Skeletal muscle satellite cell (primary cell): ENCODE results near the gene RAPGEF5.
A peak's percentile ranks its signal among the peaks of the same experiment; 100 is the strongest.

Source experiments
- H3K27me3 ChIP-seq: 2 replicates; pipeline ENCODE4 v1.7.0; 2013; ENCODE audit warnings: low read length; ENCODE audit not compliant: control insufficient read depth, insufficient read depth
- H3K36me3 ChIP-seq: 2 replicates; pipeline ENCODE4 v1.7.0; 2013; ENCODE audit warnings: mild to moderate bottlenecking, control low read depth, low read length; ENCODE audit not compliant: insufficient read depth
- H3K4me1 ChIP-seq: 2 replicates; pipeline ENCODE4 v1.7.0; 2013; ENCODE audit warnings: low read length; ENCODE audit not compliant: control insufficient read depth, insufficient read depth
- H3K4me2 ChIP-seq: 2 replicates; pipeline ENCODE4 v1.7.0; 2013; ENCODE audit warnings: mild to moderate bottlenecking, low read length
- H3K4me3 ChIP-seq: 2 replicates; pipeline ENCODE4 v1.7.0; 2013; ENCODE audit warnings: low read length
- H3K9ac ChIP-seq: 2 replicates; pipeline ENCODE4 v1.7.0; 2013; ENCODE audit warnings: mild to moderate bottlenecking, low read depth, low read length, moderate library complexity
- H3K9me3 ChIP-seq: replicated peaks from 2 replicates; pipeline ENCODE4 v1.7.0; 2013; ENCODE audit warnings: mild to moderate bottlenecking, control low read depth, low read length

The RAPGEF5 gene

GRCh38 chr7:22275661-22276060 is 81.3 kb downstream of the RAPGEF5 start:
- Histone ChIP-seq H3K4me1 (no peaks in the 10 kb centered on the region), H3K27me3 (no peaks in the 10 kb centered on the region), H3K36me3 (no peaks in the 10 kb centered on the region), H3K9ac (no peak overlapping the region), H3K9me3 (no peaks in the 10 kb centered on the region), H3K4me3 (no peak overlapping the region), H3K4me2 (no peak overlapping the region)

GRCh38 chr7:22271311-22271710 is 85.6 kb downstream of the RAPGEF5 start:
- H3K27me3 ChIP-seq: no peaks in the 10 kb centered on the region
- no peaks in the 10 kb centered on the region for H3K4me1 ChIP-seq
- no peak overlapping the region for H3K4me3 ChIP-seq
- H3K36me3 ChIP-seq: no peaks in the 10 kb centered on the region
- no peak overlapping the region for H3K9ac ChIP-seq
- no peaks in the 10 kb centered on the region for H3K9me3 ChIP-seq
- no peak overlapping the region for H3K4me2 ChIP-seq

DNA sequence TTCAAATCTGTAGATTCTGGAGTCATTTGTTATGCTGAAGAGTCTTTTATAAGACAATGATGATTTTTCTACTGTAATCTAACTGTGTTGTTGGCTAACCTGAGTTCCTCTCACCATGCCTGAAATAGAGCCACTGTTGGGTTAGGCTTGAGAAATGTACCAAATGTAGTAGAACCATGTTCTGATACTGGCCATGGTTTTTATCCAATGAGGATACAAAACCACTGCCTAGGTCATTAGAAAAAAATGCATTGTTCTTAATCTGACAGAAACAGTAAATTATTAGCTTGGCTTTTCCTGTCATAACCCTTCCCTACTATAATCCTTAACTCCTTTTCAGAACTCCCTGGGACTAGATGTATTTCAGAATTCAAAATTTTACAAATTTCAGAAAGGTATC is 86.6 kb downstream of the RAPGEF5 start:
- Histone ChIP-seq H3K9ac (no peak overlapping the region), H3K9me3 (no peaks in the 10 kb centered on the region), H3K4me2 (no peak overlapping the region)

GRCh38 chr7:22269963-22270362 is 87.0 kb downstream of the RAPGEF5 start:
- H3K9me3 ChIP-seq: no peaks in the 10 kb centered on the region
- no peak overlapping the region for H3K4me3 ChIP-seq
- H3K4me2 ChIP-seq: no peak overlapping the region
- no peak overlapping the region for H3K9ac ChIP-seq
- no peaks in the 10 kb centered on the region for H3K36me3 ChIP-seq
- no peaks in the 10 kb centered on the region for H3K27me3 ChIP-seq
- H3K4me1 ChIP-seq: no peaks in the 10 kb centered on the region

More for the DNA sequence above, 86.6 kb downstream of the RAPGEF5 start:
- Histone ChIP-seq H3K27me3 (no peaks in the 10 kb centered on the region), H3K36me3 (no peaks in the 10 kb centered on the region), H3K4me3 (no peak overlapping the region), H3K4me1 (no peaks in the 10 kb centered on the region)

- no peaks in the 10 kb centered on the region for H3K27me3 ChIP-seq
- H3K4me3 ChIP-seq: no peak overlapping the region
- H3K9me3 ChIP-seq: no peaks in the 10 kb centered on the region
- no peak overlapping the region for H3K9ac ChIP-seq
- H3K36me3 ChIP-seq: no peaks in the 10 kb centered on the region
- H3K4me1 ChIP-seq: no peaks in the 10 kb centered on the region
- peak overlapping the region; percentile 14 for H3K4me2 ChIP-seq
Measured at GRCh38 chr7:22268884-22269421, 88.0 kb downstream of the RAPGEF5 start.

DNA sequence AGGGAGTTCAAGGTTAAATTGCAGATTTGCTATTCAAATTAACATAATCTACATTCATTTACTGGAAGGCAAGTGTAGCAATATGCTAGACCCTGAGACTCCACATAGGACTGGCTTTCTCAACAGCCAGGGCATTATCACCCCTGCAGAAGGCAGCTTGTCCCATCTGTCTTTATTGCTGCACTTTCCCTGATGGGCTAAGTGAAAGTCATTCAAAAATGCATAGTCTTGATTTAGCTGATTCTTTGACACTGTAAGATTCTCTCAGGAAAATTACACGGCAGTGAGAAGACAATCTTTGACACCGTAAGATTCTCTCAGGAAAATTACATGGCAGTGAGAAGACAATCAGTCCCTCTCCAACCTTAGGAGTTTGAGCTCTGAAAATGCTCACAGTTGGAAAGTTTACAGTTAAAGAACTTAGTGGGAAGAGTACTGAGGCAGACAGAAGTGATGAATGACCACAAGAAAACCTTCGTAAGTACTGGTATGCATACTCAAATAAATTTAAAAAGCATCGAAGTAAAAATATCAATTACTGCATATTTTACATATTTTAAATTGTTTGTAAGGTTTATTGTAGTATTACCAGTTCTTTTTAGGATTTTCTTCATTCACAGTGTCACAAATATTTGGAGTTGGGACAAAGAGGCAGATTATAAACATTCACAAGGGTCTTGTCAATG is 88.9 kb downstream of the RAPGEF5 start:
- no peak overlapping the region for H3K4me3 ChIP-seq
- no peaks in the 10 kb centered on the region for H3K9me3 ChIP-seq
- H3K4me2 ChIP-seq: peak overlapping the region; percentile 14
- no peaks in the 10 kb centered on the region for H3K27me3 ChIP-seq
- no peaks in the 10 kb centered on the region for H3K36me3 ChIP-seq
- no peaks in the 10 kb centered on the region for H3K4me1 ChIP-seq
- no peak overlapping the region for H3K9ac ChIP-seq

DNA sequence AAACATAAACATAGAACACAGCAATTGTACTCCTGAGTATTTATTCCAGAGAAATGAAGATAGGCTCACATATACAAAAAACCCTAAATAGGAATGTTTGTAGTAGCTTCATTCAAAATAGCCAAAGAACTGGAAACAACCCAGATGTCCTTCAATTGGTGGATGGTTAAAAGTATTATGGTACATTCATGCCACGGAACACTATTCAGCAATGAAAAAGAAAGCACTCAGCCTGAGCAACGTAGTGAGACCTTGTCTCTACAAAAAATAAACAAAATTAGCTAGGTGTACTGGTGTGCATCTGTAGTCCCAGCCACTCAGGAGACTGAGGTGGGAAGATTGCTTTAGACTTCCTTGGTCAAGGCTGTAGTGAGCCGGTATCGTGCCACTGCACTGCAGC is 94.4 kb downstream of the RAPGEF5 start:
- Histone ChIP-seq H3K36me3 (no peaks in the 10 kb centered on the region), H3K9ac (no peak overlapping the region), H3K4me3 (no peak overlapping the region), H3K4me2 (no peak overlapping the region), H3K4me1 (no peaks in the 10 kb centered on the region), H3K9me3 (no peaks in the 10 kb centered on the region), H3K27me3 (no peaks in the 10 kb centered on the region)

DNA sequence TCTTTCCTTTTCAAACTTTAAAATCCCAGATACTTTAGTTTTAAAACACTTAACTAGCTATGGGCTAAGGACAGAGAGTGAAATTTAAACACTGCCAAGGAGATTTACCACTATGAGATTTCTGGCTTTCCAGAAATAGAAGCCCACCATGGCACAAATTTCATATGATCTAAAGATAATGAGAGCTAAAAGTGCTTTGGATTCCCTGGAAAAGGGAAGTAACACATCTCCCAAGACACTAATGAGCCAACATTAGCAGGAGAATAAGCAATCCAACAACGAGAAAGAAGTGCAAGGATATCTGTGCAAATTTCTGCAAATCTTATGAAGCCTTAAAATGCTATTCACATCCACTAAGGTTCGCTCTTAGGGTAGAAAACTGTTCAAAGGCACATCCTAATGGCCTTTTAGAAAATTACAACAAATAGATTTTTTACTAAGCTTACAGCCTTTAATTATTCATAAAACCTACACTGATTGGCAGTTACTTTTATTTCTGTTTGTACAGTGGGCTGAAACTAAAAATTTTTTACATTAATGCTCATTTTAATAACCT is 100.3 kb downstream of the RAPGEF5 start:
- Histone ChIP-seq H3K36me3 (no peaks in the 10 kb centered on the region), H3K4me1 (no peaks in the 10 kb centered on the region), H3K9ac (no peak overlapping the region), H3K4me2 (no peak overlapping the region), H3K9me3 (no peaks in the 10 kb centered on the region), H3K27me3 (no peaks in the 10 kb centered on the region), H3K4me3 (no peak overlapping the region)

DNA sequence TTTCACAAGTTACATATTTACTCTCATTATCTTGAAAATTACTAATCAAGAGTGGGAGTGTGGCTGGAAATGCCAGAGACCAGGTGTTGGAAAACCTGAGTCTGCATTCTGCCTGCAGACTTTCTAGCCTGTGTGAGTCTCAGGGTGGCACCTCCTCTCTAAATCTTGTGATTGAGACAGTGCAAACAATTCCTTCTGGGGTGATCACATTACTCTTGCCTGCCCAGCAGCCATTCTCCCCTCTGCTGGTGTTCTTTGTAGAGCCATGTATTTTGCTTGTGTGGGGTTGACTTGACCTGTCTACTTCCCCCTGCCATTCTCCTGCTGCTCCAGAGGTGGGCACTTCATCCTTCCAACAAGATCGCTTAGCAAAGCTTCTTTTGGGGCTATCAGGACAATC is 101.1 kb downstream of the RAPGEF5 start:
- no peaks in the 10 kb centered on the region for H3K9me3 ChIP-seq

DNA sequence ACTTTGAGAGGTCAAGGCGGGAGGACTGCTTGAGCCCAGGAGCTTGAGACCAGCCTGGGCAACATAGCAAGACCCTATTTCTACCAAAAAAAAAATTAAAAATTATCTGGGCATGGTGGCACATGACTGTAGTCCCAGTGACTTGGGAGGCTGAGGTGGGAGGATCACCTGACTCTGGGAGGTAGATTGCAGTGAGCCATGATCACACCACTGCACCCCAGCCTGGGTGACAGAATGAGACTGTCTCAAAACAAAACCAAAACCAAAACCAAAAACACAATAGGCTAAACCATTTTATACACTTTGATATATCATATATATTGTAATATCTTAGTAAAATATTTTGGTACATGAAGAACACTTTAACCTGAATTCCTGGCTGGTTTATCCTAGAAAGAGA is 101.6 kb downstream of the RAPGEF5 start:
- Histone ChIP-seq H3K27me3 (no peaks in the 10 kb centered on the region), H3K4me1 (no peaks in the 10 kb centered on the region), H3K9ac (no peak overlapping the region), H3K9me3 (no peaks in the 10 kb centered on the region), H3K36me3 (no peaks in the 10 kb centered on the region), H3K4me3 (no peak overlapping the region), H3K4me2 (no peak overlapping the region)

More for the DNA sequence above, 101.1 kb downstream of the RAPGEF5 start:
- no peaks in the 10 kb centered on the region for H3K36me3 ChIP-seq
- H3K27me3 ChIP-seq: no peaks in the 10 kb centered on the region
- H3K9ac ChIP-seq: no peak overlapping the region
- no peak overlapping the region for H3K4me3 ChIP-seq
- H3K4me2 ChIP-seq: no peak overlapping the region
- no peaks in the 10 kb centered on the region for H3K4me1 ChIP-seq

- Histone ChIP-seq H3K4me1 (no peaks in the 10 kb centered on the region), H3K4me3 (no peak overlapping the region), H3K27me3 (no peaks in the 10 kb centered on the region), H3K9ac (no peak overlapping the region), H3K4me2 (no peak overlapping the region), H3K36me3 (no peaks in the 10 kb centered on the region), H3K9me3 (no peaks in the 10 kb centered on the region)
Measured at GRCh38 chr7:22252936-22253536, 103.9 kb downstream of the RAPGEF5 start.
